PC-9 (cell line): ENCODE results near the gene PI4K2A. TPM values are rescaled to one million over a fixed set of nuclear protein-coding genes. Genes with fewer than 3 reads are reported as not detected.
A peak's percentile ranks its signal among the peaks of the same experiment; 100 is the strongest.

ENCODE experiments used
- BruUV-seq: library from RNA; stranded (reverse); fragments of 400-500 nt; replicated peaks from 2 replicates; lab custom pipeline; 2021; lab: Mats Ljungman, UMichigan
- CTCF ChIA-PET: fragments of 300-600 bp; sonication (Branson Sonifier 250); formaldehyde crosslinking; loops from one replicate; lab custom pipeline; 2022; ENCODE audit warnings: antibody characterized with exemption; lab: Charles Lee
- POLR2A ChIA-PET: fragments of 300-600 bp; sonication (Branson Sonifier 250); formaldehyde crosslinking; loops from one replicate; lab custom pipeline; 2022; ENCODE audit warnings: antibody characterized with exemption; ENCODE audit not compliant: unreplicated experiment; lab: Charles Lee
- DNase-seq, 2 experiments: peaks; one replicate each; pipeline versions ENCODE4 v3.0.0 to v3.0.0-alpha.2; 2015 to 2022; ENCODE audit warnings: mixed read lengths in 1 of 2
- H2AFZ ChIP-seq: fragments of 200-600 bp; sonication (generic); 2 replicates; pipeline ENCODE4 v1.8.1; 2017; ENCODE audit warnings: antibody characterized with exemption
- H3F3A ChIP-seq: fragments of 200-600 bp; sonication (generic); 2 replicates; pipeline ENCODE4 v1.8.1; 2017; ENCODE audit warnings: antibody characterized with exemption, mild to moderate bottlenecking, low read depth; ENCODE audit not compliant: insufficient read depth
- H3K27ac ChIP-seq: fragments of 200-600 bp; sonication (generic); 2 replicates; pipeline ENCODE4 v1.6.1; 2016; ENCODE audit warnings: mixed run types
- H3K27me3 ChIP-seq: fragments of 200-600 bp; sonication (generic); 2 replicates; pipeline ENCODE4 v1.6.1; 2016; ENCODE audit warnings: low read depth, mixed run types; ENCODE audit not compliant: insufficient read depth
- H3K36me3 ChIP-seq: fragments of 200-600 bp; sonication (generic); 2 replicates; pipeline ENCODE4 v1.6.1; 2016; ENCODE audit warnings: low read depth, mixed run types
- H3K4me1 ChIP-seq: fragments of 200-600 bp; sonication (generic); replicated peaks from 2 replicates; pipeline ENCODE4 v1.6.1; 2016; ENCODE audit warnings: mixed run types; ENCODE audit not compliant: insufficient read depth
- H3K4me2 ChIP-seq: fragments of 200-600 bp; sonication (generic); 2 replicates; pipeline ENCODE4 v1.6.1; 2017; ENCODE audit warnings: mixed run types
- H3K4me3 ChIP-seq: fragments of 200-600 bp; sonication (generic); 2 replicates; pipeline ENCODE4 v1.6.1; 2016; ENCODE audit warnings: mixed run types
- H3K79me2 ChIP-seq: fragments of 200-600 bp; sonication (generic); 2 replicates; pipeline ENCODE4 v1.6.1; 2017; ENCODE audit warnings: low read depth, mixed run types
- H3K9me2 ChIP-seq: fragments of 200-600 bp; sonication (generic); 2 replicates; pipeline ENCODE4 v1.8.1; 2017; ENCODE audit warnings: mild to moderate bottlenecking; ENCODE audit not compliant: insufficient read depth
- H3K9me3 ChIP-seq: fragments of 200-600 bp; sonication (generic); 2 replicates; pipeline ENCODE4 v1.8.1; 2016; ENCODE audit warnings: low read depth; ENCODE audit not compliant: insufficient read depth
- H4K20me1 ChIP-seq: fragments of 200-600 bp; sonication (generic); 2 replicates; pipeline ENCODE4 v1.8.1; 2017; ENCODE audit not compliant: insufficient read depth
- EZH2 ChIP-seq: fragments of 200-600 bp; sonication (generic); IDR thresholded peaks from 2 replicates; pipeline ENCODE4 v1.8.0; 2017; ENCODE audit warnings: antibody characterized with exemption, low read depth
- intact Hi-C: fragments of 100-400 bp; cut with micrococcal nuclease; formaldehyde crosslinking; loops from one replicate; pipeline ENCODE4 v1.10.0; 2022; ENCODE audit not compliant: unreplicated experiment
- total RNA-seq: library from RNA; stranded (reverse); gene quantifications from 2 replicates; pipeline ENCODE4 v1.2.3, GENCODE V29; 2021
- TF ChIP-seq, protein P1 (sequence below): fragments of 200-600 bp; sonication (generic); conservative IDR thresholded peaks from 2 replicates; pipeline ENCODE4 v1.6.1; 2017; ENCODE audit warnings: mixed run types, antibody characterized with exemption, mild to moderate bottlenecking, moderate library complexity

Gene PI4K2A
- total RNA-seq, 1 experiment from 2014 or later = 20.3 TPM

DNA sequence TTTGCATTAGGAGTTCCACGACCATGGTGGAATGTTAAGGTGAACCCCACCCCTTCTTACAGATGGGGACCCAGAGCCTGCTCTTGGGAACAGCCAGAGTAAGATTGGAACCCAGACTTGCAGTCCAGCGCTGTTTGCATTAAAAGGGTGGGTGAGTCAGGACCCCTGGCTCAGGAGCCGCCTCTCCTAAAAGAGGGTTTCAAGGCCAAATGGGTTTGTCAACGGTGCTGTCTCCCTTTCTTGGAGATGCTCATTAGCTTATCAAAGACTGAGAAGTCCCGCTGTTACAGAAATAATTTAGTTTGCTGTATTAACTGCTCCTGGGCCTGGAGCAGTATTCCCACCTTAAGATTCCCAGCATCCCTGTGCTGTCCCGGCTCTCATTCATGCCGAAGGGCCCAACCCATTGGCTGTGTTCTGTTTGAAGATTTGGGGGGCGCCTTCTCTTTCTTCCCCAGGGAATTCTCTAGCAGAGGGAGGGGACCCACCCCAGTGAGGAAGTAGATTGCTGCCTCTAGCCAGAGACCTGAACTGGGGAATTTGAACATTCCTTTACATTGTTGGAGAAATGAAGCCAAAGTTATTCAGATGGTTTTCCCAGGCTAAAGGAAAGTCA is 74.9 kb downstream of the PI4K2A start:
- no peaks in the 10 kb centered on the region for H4K20me1 ChIP-seq
- POLR2A ChIA-PET = interaction anchor here (0.6 kb wide), 1 partner anchor 29 kb away, joined by 3 read pairs; no protein-coding TSS in a partner anchor
- intact Hi-C loops = loop anchor here (10.0 kb wide), 1 partner anchor 311 kb away; the partner anchor contains the start of gene RRP12
- H3F3A ChIP-seq = peaks cover 20% of the 10 kb centered on the region
- no peaks in the 10 kb centered on the region for H3K9me3 ChIP-seq
- peaks cover 44% of the 10 kb centered on the region for H3K79me2 ChIP-seq
- no peaks in the 10 kb centered on the region for H3K9me2 ChIP-seq
- peak overlapping the region; percentile 67 for H3K4me3 ChIP-seq
- peak overlapping the region; percentile 86 for H3K4me2 ChIP-seq
- no peak for DNase-seq
- CTCF ChIA-PET = interaction anchor here (0.6 kb wide), 1 partner anchor 12 kb away, joined by 26 read pairs; no protein-coding TSS in a partner anchor
- H3K4me1 ChIP-seq = peaks cover 46% of the 10 kb centered on the region
- TF ChIP-seq, protein P1, sequence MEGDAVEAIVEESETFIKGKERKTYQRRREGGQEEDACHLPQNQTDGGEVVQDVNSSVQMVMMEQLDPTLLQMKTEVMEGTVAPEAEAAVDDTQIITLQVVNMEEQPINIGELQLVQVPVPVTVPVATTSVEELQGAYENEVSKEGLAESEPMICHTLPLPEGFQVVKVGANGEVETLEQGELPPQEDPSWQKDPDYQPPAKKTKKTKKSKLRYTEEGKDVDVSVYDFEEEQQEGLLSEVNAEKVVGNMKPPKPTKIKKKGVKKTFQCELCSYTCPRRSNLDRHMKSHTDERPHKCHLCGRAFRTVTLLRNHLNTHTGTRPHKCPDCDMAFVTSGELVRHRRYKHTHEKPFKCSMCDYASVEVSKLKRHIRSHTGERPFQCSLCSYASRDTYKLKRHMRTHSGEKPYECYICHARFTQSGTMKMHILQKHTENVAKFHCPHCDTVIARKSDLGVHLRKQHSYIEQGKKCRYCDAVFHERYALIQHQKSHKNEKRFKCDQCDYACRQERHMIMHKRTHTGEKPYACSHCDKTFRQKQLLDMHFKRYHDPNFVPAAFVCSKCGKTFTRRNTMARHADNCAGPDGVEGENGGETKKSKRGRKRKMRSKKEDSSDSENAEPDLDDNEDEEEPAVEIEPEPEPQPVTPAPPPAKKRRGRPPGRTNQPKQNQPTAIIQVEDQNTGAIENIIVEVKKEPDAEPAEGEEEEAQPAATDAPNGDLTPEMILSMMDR = no peak
- TF ChIP-seq EZH2 = no peak
- H2AFZ ChIP-seq = no peak overlapping the region
- BruUV-seq = no TSS peak
- H3K27ac ChIP-seq = peak overlapping the region; percentile 54; the same call in 1 of the 2 replicates
- H3K36me3 ChIP-seq = no peaks in the 10 kb centered on the region
- H3K27me3 ChIP-seq = no peaks in the 10 kb centered on the region

DNA sequence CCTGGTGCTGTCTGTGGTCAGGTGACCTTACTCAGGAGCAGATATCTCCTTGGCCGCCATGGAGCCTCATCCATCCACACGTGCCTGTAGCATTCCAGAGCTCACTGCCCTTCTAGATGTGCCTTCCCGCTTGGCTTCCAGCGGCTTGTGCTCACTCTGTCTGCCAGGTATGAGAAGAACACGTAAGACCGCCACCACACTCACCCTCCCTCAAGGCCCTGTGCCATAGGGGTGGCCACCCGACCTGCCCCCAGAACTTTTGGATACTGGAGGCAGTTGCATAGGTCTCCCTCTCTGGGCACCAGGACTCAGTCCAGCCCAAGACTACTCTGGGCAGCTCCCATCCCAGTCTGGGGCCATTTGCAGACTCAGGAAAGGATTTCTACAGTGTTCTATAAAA is 77.2 kb downstream of the PI4K2A start:
- intact Hi-C loops = loop anchor here (2.0 to 10.0 kb wide), 2 partner anchors 31 to 313 kb away; partner anchors contain the start of genes AVPI1 and RRP12
- ChIA-PET CTCF (interaction anchor here (0.6 to 1.5 kb wide), 2 partner anchors 9 to 14 kb away, joined by 8 to 12 read pairs; no protein-coding TSS in a partner anchor), POLR2A (no interaction called here)
- H2AFZ ChIP-seq = no peak overlapping the region
- peak overlapping the region; percentile 59 for H3K27ac ChIP-seq
- no peaks in the 10 kb centered on the region for H3K9me2 ChIP-seq
- peaks cover 20% of the 10 kb centered on the region for H3F3A ChIP-seq
- H3K79me2 ChIP-seq = peaks cover 44% of the 10 kb centered on the region
- no peaks in the 10 kb centered on the region for H3K9me3 ChIP-seq
- no TSS peak for BruUV-seq
- DNase-seq = no peak
- no peaks in the 10 kb centered on the region for H3K27me3 ChIP-seq
- peaks cover 46% of the 10 kb centered on the region for H3K4me1 ChIP-seq
- TF ChIP-seq EZH2 = no peak
- TF ChIP-seq, protein P1 = no peak
- no peak overlapping the region for H3K4me3 ChIP-seq
- no peaks in the 10 kb centered on the region for H4K20me1 ChIP-seq
- H3K4me2 ChIP-seq = peak overlapping the region; percentile 86
- no peaks in the 10 kb centered on the region for H3K36me3 ChIP-seq

DNA sequence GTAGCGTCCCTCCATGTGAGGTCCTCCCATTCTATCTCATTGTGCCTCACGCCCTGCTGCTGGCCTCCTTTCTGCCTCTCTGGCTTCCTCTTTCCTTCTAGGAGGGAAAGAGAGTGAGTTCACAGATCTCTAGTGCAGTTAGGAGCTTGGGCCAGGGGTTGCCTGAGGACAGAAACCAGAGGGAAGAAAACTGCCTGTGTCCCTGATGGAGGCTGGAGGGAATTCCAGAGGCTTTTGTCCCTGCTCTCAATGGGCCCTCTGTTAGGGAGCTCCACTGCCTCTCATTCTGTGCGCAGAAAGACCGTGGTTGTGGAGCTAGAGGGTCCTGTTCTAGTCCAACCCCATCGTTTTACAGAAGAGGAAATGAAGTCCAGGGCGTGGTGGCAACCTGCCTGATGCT is 77.7 kb downstream of the PI4K2A start:
- no peaks in the 10 kb centered on the region for H3K9me3 ChIP-seq
- H3K36me3 ChIP-seq = no peaks in the 10 kb centered on the region
- no TSS peak for BruUV-seq
- POLR2A ChIA-PET = interaction anchor here (0.7 kb wide), 1 partner anchor 31 kb away, joined by 4 read pairs; the partner anchor contains the start of gene AVPI1
- no peaks in the 10 kb centered on the region for H3K27me3 ChIP-seq
- H3F3A ChIP-seq = peaks cover 24% of the 10 kb centered on the region
- H3K4me3 ChIP-seq = no peak overlapping the region
- CTCF ChIA-PET = interaction anchor here (1.5 kb wide), 1 partner anchor 9 kb away, joined by 12 read pairs; no protein-coding TSS in a partner anchor
- H3K4me1 ChIP-seq = peaks cover 46% of the 10 kb centered on the region
- no peak for DNase-seq
- no peak for TF ChIP-seq EZH2
- TF ChIP-seq, protein P1 = no peak
- peaks cover 39% of the 10 kb centered on the region for H3K79me2 ChIP-seq
- no peak overlapping the region for H2AFZ ChIP-seq
- peak overlapping the region; percentile 59 for H3K27ac ChIP-seq
- peak overlapping the region; percentile 86 for H3K4me2 ChIP-seq
- no peaks in the 10 kb centered on the region for H3K9me2 ChIP-seq
- no peaks in the 10 kb centered on the region for H4K20me1 ChIP-seq
- intact Hi-C loops = loop anchor here (2.0 to 10.0 kb wide), 2 partner anchors 31 to 313 kb away; partner anchors contain the start of genes AVPI1 and RRP12
